Mammary epithelial cell (primary cell): Measurements from ENCODE around the gene RFC1.
"Not testable (repeated sequence)": the region's sequence is repeated elsewhere in the genome, so short reads cannot be mapped to it uniquely, and the experiment has no call there.

Source experiments
- EZH2 ChIP-seq: IDR thresholded peaks from 2 replicates; pipeline ENCODE4 v1.6.1; 2012; ENCODE audit warnings: low read length, inconsistent platforms, borderline replicate concordance
- TF ChIP-seq, protein P1 (sequence below), 2 donors: IDR thresholded peaks in 1 of 2; conservative IDR thresholded peaks in 1 of 2; 2 replicates each; pipeline ENCODE4 v1.5.1; 2011 to 2012; ENCODE audit warnings: inconsistent platforms in 2 of 2, low read length in 2 of 2, mild to moderate bottlenecking in 2 of 2, control low read depth in 1 of 2, low read depth in 1 of 2; ENCODE audit not compliant: insufficient read depth in 1 of 2; ENCODE audit errors: extremely low read depth in 1 of 2

- TF ChIP-seq, protein P1, sequence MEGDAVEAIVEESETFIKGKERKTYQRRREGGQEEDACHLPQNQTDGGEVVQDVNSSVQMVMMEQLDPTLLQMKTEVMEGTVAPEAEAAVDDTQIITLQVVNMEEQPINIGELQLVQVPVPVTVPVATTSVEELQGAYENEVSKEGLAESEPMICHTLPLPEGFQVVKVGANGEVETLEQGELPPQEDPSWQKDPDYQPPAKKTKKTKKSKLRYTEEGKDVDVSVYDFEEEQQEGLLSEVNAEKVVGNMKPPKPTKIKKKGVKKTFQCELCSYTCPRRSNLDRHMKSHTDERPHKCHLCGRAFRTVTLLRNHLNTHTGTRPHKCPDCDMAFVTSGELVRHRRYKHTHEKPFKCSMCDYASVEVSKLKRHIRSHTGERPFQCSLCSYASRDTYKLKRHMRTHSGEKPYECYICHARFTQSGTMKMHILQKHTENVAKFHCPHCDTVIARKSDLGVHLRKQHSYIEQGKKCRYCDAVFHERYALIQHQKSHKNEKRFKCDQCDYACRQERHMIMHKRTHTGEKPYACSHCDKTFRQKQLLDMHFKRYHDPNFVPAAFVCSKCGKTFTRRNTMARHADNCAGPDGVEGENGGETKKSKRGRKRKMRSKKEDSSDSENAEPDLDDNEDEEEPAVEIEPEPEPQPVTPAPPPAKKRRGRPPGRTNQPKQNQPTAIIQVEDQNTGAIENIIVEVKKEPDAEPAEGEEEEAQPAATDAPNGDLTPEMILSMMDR (conservative IDR thresholded peaks at IDR 0.05 in 1 of 2, IDR thresholded peaks at IDR 0.05 in 1 of 2; ENCODE audit: extremely low read depth in 1 of 2, insufficient read depth in 1 of 2, low read depth in 1 of 2, low read length in 2 of 2): not testable (repeated sequence)
- TF ChIP-seq EZH2: not testable (repeated sequence)
These were observed 13.0 kb downstream of the RFC1 start for GRCh38 chr4:39353149-39353477.
